Skeletal muscle satellite cell (primary cell): Measurements from ENCODE around the gene TLR5.

Experiments used
- H3K27me3 ChIP-seq: 2 replicates; pipeline ENCODE4 v1.7.0; 2013; ENCODE audit warnings: low read length; ENCODE audit not compliant: control insufficient read depth, insufficient read depth
- H3K36me3 ChIP-seq: 2 replicates; pipeline ENCODE4 v1.7.0; 2013; ENCODE audit warnings: mild to moderate bottlenecking, control low read depth, low read length; ENCODE audit not compliant: insufficient read depth
- H3K4me1 ChIP-seq: 2 replicates; pipeline ENCODE4 v1.7.0; 2013; ENCODE audit warnings: low read length; ENCODE audit not compliant: control insufficient read depth, insufficient read depth
- H3K4me2 ChIP-seq: 2 replicates; pipeline ENCODE4 v1.7.0; 2013; ENCODE audit warnings: mild to moderate bottlenecking, low read length
- H3K4me3 ChIP-seq: 2 replicates; pipeline ENCODE4 v1.7.0; 2013; ENCODE audit warnings: low read length
- H3K9ac ChIP-seq: 2 replicates; pipeline ENCODE4 v1.7.0; 2013; ENCODE audit warnings: mild to moderate bottlenecking, low read depth, low read length, moderate library complexity
- H3K9me3 ChIP-seq: replicated peaks from 2 replicates; pipeline ENCODE4 v1.7.0; 2013; ENCODE audit warnings: mild to moderate bottlenecking, control low read depth, low read length

TLR5 gene

DNA sequence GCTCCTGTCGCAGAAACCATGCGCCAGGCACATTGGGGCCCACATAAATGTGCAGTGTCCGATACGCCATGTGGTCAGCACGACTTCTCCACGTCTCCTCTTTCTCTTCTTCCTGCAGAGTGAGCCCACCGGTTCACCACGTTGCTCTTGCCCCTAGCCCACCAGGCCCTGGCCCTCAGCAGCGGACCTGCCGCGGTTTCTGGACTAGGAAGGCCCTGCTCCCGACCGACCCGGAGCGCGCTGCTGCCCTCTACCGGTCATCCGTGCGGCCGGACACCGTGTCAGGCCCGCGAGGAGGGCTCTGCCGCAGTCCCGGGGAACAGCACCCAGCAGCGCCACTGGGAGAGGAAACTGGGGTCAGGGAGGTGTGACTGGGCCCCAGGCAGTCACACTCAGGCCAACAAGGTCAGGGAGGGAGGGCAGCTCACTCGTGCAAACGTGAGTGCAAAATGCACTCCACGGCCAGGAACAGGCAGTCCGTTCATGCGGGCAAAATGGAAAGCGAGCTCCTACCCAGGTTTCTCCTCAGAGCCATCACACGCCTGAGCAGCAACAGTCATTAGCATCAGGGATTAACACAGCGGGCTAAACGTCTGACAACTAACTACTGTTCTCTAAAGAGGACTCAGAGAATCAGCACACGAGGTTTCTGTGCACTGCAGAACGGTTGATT lies 13.7 kb downstream of the TLR5 start:
- peaks cover 33% of the 10 kb centered on the region for H3K27me3 ChIP-seq
- H3K36me3 ChIP-seq: no peaks in the 10 kb centered on the region
- no peaks in the 10 kb centered on the region for H3K9me3 ChIP-seq
- peaks cover 4% of the 10 kb centered on the region for H3K4me1 ChIP-seq
- peak overlapping the region; percentile 86 for H3K4me2 ChIP-seq
- no peak overlapping the region for H3K9ac ChIP-seq
- H3K4me3 ChIP-seq: peak overlapping the region; percentile 61

- no peak overlapping the region for H3K9ac ChIP-seq
- peaks cover 8% of the 10 kb centered on the region for H3K4me1 ChIP-seq
- H3K27me3 ChIP-seq: peaks cover 19% of the 10 kb centered on the region
- no peaks in the 10 kb centered on the region for H3K36me3 ChIP-seq
- no peak overlapping the region for H3K4me3 ChIP-seq
- H3K9me3 ChIP-seq: no peaks in the 10 kb centered on the region
- no peak overlapping the region for H3K4me2 ChIP-seq
These were observed 16.3 kb downstream of the TLR5 start for GRCh38 chr1:223126741-223127140.

DNA sequence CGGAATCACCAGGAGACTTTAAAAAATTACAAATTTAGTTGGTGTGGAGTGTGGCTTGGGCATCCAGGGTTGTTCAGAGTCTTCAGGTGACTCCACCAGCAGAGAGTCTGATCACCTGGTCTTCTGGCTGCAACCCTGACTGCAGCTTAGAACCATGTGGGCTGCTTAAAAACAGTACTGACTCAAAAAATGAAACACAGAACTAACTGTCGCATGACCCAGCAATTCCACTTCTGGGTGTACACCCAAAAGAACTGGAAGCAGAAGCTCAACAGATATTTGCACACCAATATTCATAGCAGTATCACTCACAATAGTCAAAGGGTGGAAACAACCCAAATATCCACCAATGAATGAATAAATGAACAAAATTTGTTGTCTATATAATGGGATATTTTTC lies 17.3 kb downstream of the TLR5 start:
- Histone ChIP-seq H3K27me3 (peaks cover 15% of the 10 kb centered on the region), H3K4me3 (no peak overlapping the region), H3K9me3 (no peaks in the 10 kb centered on the region), H3K9ac (no peak overlapping the region), H3K4me2 (no peak overlapping the region), H3K4me1 (peaks cover 8% of the 10 kb centered on the region), H3K36me3 (no peaks in the 10 kb centered on the region)

DNA sequence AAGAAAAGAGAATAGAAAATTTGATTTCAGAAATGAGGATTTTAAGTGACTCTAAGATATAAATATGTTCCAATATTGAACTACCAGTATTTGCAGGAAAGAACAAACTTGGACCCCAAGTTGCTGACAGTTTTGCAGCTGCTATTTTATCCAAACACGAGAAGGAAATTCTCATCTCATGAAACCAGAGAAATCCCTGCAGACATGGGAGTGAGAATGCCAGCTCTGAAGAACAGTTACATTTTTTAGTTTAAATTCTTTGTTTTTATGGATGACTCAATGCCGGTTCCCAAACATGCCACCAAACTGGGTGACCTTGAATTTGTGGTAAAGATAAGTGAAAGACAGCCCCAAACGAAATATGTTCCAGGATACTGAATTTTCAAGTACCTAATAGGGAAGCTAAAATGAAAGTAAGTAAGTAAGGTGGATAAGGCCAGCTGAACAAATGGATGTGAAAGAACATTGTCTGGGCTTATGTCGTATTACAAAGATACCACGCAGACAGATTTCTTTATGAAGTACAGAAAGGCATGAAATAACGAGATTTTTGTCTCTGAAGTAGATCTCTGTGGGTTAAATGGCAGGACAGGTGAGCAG lies 19.9 kb downstream of the TLR5 start:
- Histone ChIP-seq H3K4me2 (peak overlapping the region; percentile 73), H3K27me3 (peaks cover 4% of the 10 kb centered on the region), H3K4me3 (peak overlapping the region; percentile 55), H3K9ac (no peak overlapping the region), H3K9me3 (no peaks in the 10 kb centered on the region), H3K4me1 (peaks cover 8% of the 10 kb centered on the region), H3K36me3 (no peaks in the 10 kb centered on the region)

DNA sequence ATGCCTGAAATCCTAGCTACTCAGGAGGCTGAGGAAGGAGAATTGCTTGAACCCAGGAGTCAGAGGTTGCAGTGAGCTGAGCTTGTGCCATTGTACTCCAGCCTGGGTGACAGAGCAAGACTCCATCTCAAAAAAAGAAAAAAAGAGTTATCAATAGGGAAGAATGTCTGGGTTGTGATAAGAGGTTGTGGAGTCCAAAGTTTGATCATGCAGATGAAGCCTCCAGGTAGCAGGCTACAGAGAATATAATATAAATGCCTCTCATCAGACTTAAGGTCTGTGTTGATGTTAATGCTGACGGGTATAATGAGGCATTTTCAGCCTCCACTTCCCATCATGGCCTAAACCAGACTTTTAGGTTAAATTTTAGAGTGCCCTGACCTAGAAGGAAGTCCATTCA lies 24.6 kb downstream of the TLR5 start:
- H3K27me3 ChIP-seq: no peaks in the 10 kb centered on the region
- H3K36me3 ChIP-seq: no peaks in the 10 kb centered on the region
- H3K4me1 ChIP-seq: peaks cover 6% of the 10 kb centered on the region
- H3K9me3 ChIP-seq: no peaks in the 10 kb centered on the region
- H3K4me2 ChIP-seq: no peak overlapping the region
- no peak overlapping the region for H3K9ac ChIP-seq
- H3K4me3 ChIP-seq: no peak overlapping the region

GRCh38 chr1:223116950-223117349 lies 26.1 kb downstream of the TLR5 start:
- H3K27me3 ChIP-seq: peaks cover 10% of the 10 kb centered on the region
- no peaks in the 10 kb centered on the region for H3K9me3 ChIP-seq
- no peak overlapping the region for H3K4me3 ChIP-seq
- H3K4me2 ChIP-seq: no peak overlapping the region
- H3K9ac ChIP-seq: no peak overlapping the region
- no peaks in the 10 kb centered on the region for H3K36me3 ChIP-seq
- H3K4me1 ChIP-seq: no peaks in the 10 kb centered on the region

GRCh38 chr1:223114871-223115270 lies 28.2 kb downstream of the TLR5 start:
- Histone ChIP-seq H3K27me3 (peaks cover 31% of the 10 kb centered on the region), H3K9me3 (no peaks in the 10 kb centered on the region), H3K9ac (no peak overlapping the region), H3K4me3 (no peak overlapping the region), H3K36me3 (no peaks in the 10 kb centered on the region), H3K4me1 (no peaks in the 10 kb centered on the region), H3K4me2 (no peak overlapping the region)

DNA sequence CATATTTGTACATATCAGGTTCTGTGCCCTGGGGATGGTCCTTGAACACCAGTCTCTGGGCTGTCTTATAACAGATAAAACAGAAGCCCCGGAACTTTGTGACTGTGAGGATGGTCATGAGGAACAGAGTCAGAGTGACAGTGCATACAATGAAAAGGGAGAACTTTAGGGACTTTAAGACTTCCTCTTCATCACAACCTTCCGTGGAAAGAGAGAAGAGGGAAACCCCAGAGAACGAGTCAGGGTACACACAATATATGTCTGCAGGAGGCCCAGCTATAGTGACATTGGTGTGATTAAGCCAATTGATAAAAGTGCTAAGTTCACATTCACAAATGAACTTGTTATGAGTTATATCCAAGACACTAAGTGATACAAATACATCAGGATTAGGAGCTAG lies 32.1 kb downstream of the TLR5 start:
- no peak overlapping the region for H3K9ac ChIP-seq
- no peaks in the 10 kb centered on the region for H3K9me3 ChIP-seq
- no peaks in the 10 kb centered on the region for H3K4me1 ChIP-seq
- H3K4me2 ChIP-seq: no peak overlapping the region
- no peak overlapping the region for H3K4me3 ChIP-seq
- no peaks in the 10 kb centered on the region for H3K36me3 ChIP-seq
- peaks cover 41% of the 10 kb centered on the region for H3K27me3 ChIP-seq

DNA sequence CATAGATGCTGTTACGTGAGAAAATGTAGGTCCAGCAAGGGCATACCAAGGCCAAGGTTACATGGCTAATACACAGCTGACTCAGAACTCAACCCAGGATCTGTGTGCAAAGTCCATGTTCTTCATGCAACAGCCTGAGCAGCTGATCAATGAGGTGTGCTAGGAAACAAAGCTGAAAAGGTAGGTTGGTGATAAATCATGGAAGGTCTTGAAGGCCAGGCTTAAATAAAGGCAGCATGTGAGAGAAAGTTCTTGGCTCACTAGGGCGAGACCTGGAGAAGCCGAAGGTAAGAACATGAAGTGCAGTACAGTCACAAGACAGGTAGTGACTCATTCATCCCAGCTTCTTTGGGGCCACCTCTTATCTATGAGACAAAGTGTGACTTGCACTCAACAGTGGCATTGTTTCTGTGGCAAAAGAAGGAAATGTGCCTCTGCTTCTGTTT lies 33.4 kb downstream of the TLR5 start:
- peaks cover 48% of the 10 kb centered on the region for H3K27me3 ChIP-seq
- no peaks in the 10 kb centered on the region for H3K36me3 ChIP-seq
- H3K9ac ChIP-seq: no peak overlapping the region
- no peaks in the 10 kb centered on the region for H3K9me3 ChIP-seq
- no peak overlapping the region for H3K4me2 ChIP-seq
- H3K4me1 ChIP-seq: no peaks in the 10 kb centered on the region
- H3K4me3 ChIP-seq: no peak overlapping the region

DNA sequence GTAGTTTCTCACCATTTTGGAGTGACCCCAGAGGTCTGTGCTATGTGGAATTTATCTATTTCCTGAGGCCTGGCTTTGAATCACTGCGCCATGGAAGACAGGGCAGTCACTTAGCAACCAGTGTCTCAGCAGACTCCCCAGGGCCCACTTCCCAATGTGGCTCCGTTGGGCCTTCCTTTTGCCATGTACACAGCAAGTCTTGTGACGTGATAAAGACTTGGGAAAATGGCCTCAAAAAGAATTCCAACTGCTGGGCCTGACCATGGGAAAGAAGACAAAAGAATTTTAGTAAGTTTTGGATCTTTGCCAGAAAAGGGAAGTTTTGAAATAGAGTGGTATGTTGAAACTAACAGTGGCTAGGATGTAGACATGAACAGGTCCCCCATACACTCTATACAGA lies 36.2 kb downstream of the TLR5 start:
- H3K4me2 ChIP-seq: no peak overlapping the region
- no peaks in the 10 kb centered on the region for H3K4me1 ChIP-seq
- no peak overlapping the region for H3K9ac ChIP-seq
- no peaks in the 10 kb centered on the region for H3K9me3 ChIP-seq
- peaks cover 53% of the 10 kb centered on the region for H3K27me3 ChIP-seq
- H3K4me3 ChIP-seq: no peak overlapping the region
- H3K36me3 ChIP-seq: no peaks in the 10 kb centered on the region

- Histone ChIP-seq H3K9ac (no peak overlapping the region), H3K4me3 (no peak overlapping the region), H3K4me2 (no peak overlapping the region), H3K9me3 (no peaks in the 10 kb centered on the region), H3K4me1 (no peaks in the 10 kb centered on the region), H3K27me3 (peaks cover 40% of the 10 kb centered on the region), H3K36me3 (no peaks in the 10 kb centered on the region)
These were observed 37.5 kb downstream of the TLR5 start for GRCh38 chr1:223105568-223105967.
